Stimulated activated CD8-positive, alpha-beta memory T cell treated with anti-CD3 and anti-CD28 coated beads, Interleukin-7, amount 100 ng/mL, for 1 hour (primary cell): Measurements from ENCODE around the gene COL13A1.

ENCODE experiments used
- DNase-seq, 2 donors: peaks; one replicate each; pipeline ENCODE4 v3.0.0-alpha.2; 2020; ENCODE audit warnings: low read depth in 2 of 2

Gene COL13A1

GRCh38 chr10:69866688-69867461 is 65.2 kb downstream of the COL13A1 start:
- DNase-seq, result no peak

DNA sequence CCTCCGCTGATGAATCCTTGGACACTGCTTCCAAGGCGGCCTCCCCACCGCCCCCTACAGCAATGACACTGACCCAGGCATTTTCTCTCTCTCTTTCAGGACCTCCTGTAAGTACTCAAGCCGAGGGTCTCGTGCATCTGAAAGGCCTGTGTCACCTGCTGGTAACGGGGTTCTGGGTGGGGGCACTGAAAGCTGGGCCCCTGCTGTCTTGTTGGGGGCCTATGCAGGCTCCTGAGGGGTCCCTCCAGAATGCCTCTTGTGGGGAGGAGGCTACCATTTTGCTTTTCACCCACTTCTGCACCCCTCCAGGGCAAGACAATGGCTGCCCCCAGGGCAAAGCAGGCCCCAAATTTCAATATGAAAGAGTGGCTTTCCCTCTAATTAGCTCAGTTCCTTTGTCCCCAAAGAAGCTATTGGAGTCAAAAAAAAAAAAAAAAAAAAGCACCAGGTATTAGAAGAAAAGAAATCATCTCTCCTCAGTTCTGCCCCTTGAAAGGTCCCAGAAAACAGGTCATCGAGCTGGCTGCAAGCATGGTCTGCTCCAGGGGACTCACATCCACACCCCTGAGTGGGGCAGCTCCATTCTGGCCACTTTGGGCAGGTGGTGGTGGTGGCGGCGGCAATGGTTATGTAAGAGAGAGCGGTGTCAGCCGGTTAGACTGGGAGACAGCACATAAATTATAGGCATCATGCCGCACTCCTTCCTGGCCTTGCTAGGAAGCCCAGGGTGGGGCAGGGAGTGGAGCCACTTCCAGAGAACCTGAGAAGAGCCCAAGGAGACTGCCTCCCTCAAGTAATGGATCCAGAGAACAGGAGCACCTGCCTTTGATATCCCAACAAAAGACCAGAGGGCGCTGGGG is 66.2 kb downstream of the COL13A1 start:
- no peak for DNase-seq

DNA sequence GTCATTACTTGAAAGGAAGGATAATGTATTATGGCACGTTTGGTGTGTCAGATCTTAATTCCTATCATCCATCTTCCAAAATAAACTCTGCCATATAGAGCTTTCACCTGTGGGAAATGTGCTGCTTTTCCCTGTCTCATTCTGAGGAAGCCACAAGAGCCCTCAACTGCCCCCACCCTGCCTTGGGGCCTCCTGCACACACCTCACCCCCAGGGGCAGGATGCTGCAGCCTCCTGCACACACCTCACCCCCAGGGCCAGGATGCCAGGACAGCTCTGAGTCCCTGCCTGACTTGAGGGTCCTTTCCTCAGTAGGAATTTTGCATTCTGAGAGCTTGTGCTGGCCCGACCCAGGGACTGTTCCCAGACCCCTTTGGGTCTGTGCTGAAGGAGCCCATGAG is 67.1 kb downstream of the COL13A1 start:
- DNase-seq, result no peak

GRCh38 chr10:69869291-69869961 is 67.7 kb downstream of the COL13A1 start:
- no peak for DNase-seq

GRCh38 chr10:69870591-69870990 is 68.9 kb downstream of the COL13A1 start:
- DNase-seq, result no peak

- no peak for DNase-seq
Measured at GRCh38 chr10:69871074-69871473, 69.4 kb downstream of the COL13A1 start.

- no peak for DNase-seq
Measured at GRCh38 chr10:69872323-69872722, 70.6 kb downstream of the COL13A1 start.

- no peak for DNase-seq
Measured at GRCh38 chr10:69873135-69873639, 71.5 kb downstream of the COL13A1 start.

- DNase-seq, result no peak
Measured at GRCh38 chr10:69874449-69874848, 72.7 kb downstream of the COL13A1 start.

DNA sequence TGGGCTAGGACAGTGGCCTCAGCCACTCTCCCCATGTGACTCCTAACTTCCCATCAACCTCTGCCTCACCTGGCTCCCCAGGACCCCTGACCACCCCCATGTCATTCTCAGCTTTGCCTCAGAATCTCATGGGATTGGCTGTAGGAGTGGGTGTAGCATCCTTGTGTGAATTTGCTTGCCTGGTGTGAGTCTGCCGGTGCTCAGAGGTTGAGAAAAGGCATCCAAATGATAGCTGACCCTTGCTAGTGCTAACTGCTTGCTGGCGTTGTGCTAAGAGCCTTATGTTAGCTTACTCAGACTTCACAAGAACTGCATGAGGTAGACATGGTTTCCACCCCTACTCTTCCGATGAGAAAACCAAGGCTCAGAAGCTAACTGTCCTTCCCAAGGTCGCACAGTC is 74.2 kb downstream of the COL13A1 start:
- DNase-seq, result no peak

GRCh38 chr10:69876286-69876685 is 74.6 kb downstream of the COL13A1 start:
- DNase-seq, result no peak

DNA sequence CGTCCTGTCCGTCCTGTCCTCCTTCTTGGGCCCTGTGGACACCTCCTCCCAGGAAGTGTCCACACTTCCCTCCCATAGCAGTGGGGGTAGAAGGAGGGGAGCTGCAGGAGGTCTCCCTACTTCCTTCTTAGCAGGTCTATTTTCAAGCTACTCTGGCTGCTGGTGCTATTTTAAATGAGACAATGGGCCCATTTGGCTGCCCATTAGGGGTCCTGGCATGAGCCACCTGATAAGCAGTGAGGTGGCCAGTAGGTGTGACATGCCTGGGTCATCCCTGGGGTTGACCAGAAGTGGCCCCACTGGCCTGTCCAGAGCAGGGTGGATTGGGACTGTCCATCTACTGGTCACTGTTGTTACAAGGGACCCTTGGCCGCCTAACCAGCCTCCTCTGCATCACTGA is 75.2 kb downstream of the COL13A1 start:
- DNase-seq, result no peak

GRCh38 chr10:69878038-69878437 is 76.3 kb downstream of the COL13A1 start:
- DNase-seq, result no peak

GRCh38 chr10:69878951-69879350 is 77.2 kb downstream of the COL13A1 start:
- DNase-seq, result no peak

DNA sequence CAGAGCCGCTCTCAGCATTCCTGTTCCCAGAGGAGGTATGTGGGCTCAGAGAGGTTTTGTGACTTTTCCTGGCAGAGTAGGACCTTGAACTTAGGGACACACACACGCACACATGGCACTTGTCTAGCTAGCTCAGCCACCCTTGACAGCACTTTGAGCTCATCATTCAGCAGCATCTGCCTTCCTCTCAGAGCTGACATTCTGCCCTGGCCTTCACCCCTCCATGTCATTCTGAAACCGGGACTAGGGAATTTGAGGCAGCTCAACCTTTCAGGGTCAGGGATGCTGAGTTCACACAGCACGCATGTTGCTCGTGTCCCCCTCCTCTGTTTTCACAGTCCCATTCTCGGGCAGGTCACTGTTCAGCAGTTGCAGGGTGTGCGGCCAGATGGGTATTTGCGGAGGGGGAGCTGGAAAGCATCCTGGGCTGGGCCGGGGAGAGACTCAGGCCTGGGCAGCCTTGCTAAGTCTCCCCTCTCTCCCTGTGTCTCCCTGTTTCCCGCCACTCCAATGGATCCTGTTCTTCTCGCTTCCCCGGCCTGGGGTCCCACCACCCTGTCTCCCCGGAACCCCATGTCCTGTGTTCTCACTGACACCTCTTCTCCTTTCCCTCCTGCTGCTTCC is 78.0 kb downstream of the COL13A1 start:
- DNase-seq, result no peak

DNA sequence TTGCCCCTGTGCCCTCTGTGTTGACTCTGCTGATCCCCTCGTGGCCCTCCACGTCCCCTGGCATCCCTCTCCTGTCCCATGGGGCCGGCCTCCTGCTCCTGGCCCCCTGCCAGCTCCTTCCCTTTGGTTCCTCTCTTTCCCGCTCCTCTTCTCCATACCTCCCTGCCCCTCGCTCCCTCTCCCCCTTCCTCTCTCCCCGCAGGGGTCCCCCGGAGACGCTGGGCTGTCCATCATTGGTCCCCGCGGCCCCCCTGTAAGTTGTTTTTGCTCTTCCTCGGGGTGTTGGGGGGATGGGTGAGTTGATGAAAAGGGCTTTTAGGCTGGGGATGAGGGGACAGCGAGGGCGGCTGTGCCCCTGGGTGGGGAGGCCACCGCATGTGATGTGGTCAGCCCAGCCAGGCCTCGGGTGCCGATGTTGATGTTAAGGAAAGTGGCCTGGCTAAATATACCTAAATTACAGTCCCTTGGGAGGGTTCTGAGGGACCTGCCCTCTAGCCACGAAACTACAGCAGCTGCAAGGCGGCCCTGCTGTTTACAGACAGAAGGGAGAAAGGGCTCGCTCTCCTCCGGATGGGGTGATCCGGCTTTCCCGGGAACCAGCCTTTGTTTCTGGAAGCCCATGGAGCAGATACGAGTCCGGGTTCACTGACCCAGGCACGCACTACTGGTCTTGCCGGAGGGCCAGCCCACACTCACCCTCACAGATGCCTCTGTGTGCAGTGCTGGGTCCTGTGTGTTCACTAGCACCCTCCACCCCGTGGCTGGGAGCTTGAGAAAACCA is 78.8 kb downstream of the COL13A1 start:
- no peak for DNase-seq

- no peak for DNase-seq
Measured at GRCh38 chr10:69881202-69881601, 79.5 kb downstream of the COL13A1 start.

GRCh38 chr10:69883310-69884023 is 81.8 kb downstream of the COL13A1 start:
- DNase-seq, result no peak

GRCh38 chr10:69884024-69884367 is 82.3 kb downstream of the COL13A1 start:
- no peak for DNase-seq

DNA sequence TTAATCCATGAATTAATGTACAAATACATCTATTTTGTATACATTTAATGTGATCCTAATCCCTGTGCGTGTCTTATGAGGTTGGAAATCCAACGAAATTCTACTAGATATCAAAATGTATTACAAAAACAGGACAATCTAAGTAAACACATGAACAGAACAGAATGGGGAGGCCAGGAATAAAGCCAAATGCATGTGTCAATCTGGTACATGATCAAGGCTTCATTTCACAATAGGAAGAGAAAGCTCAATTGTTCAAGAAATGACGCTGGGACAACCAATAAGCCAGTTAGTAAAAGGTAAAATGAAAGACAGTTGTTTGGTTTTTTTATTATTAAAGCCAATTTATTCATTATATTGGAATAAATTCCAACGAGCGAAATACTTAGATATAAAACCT is 83.0 kb downstream of the COL13A1 start:
- no peak for DNase-seq
